ENCODE results near the gene ATPAF2.
A peak's percentile ranks its signal among the peaks of the same experiment; 100 is the strongest.

The ATPAF2 gene

DNA sequence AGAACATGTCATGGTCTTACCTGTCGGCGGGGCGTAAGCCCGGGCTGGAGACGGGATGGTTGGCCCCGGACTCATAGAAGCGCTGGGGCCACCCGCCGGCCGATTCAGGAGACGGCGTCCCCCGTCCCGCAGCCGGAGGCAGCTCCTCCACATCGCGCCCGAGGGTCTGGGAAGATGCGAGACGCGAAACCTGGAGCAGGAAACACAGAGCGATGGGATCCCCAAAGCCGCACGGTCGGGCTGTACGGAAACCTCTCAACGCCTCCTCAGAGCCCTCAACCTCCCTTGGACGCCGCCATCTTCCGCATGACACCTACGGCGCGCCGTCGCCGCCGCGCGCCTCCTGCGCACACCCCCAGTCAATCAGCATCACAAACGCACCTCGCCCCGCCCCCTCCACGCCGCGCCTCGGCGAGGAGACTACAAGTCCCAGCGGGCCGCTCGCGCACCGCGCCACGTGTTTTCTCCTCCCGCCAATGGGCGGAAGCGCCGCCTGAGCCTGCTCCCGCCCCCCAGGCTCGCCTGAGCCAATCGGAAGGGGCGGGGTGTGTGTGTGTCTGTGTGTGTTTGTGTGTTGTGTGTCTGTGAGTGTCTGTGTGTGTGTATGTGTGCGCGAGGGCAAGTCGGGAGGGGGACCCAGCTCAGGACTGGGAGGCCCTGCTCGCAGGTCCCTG lies at the start of gene ATPAF2, which contains the start of gene GID4:
Gene ATPAF2 (minus strand): TSS at position 308 of the 674 bp plus-strand sequence. CDS start 155 bp downstream, at position 153.
Gene GID4 (plus strand): TSS at position 548 of the 674 bp plus-strand sequence. CDS start 57 bp downstream, at position 605.
- peak; percentile 97 for FAIRE-seq
- peak; percentile 96 for DNase-seq (ENCODE audit: extremely low spot score, insufficient read length, low read depth)

GRCh38 chr17:18087610-18088491 lies 48.9 kb upstream of the ATPAF2 start, which contains the start of gene DRG2:
Gene DRG2 (plus strand): TSS chr17:18087948. CDS start chr17:18088024, 76 bp downstream.
- peak; percentile 93 for FAIRE-seq
- DNase-seq (ENCODE audit: extremely low spot score, insufficient read length, low read depth), result peak; percentile 94

- no peak for FAIRE-seq
Observed at GRCh38 chr17:18084256-18084655, 45.3 kb upstream of the ATPAF2 start.

DNA sequence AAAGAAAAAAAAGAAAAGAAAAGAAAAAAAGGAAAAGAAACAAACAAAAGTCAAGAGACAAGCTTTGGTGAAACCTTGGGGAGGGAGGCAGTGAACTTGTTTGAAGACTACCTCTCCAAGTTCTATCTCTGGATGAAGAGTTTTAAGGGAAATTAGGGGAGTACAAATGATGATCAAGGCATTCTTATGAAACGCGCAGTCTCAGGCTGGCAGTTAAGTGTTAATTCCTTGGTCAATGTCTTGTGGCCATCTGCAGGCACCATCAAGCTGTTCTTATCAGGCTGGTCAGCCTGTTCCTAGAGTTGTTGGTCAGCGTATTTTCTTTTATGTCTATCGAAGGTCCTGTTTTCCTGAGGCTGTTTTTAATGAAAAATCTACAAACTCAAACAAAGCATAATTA lies 40.6 kb upstream of the ATPAF2 start:
- no peak for DNase-seq (ENCODE audit: extremely low spot score, insufficient read length, low read depth)
- no peak for FAIRE-seq

More at GRCh38 chr17:18084256-18084655, 45.3 kb upstream of the ATPAF2 start:
- DNase-seq (ENCODE audit: extremely low spot score, insufficient read length, low read depth), result no peak

- DNase-seq (ENCODE audit: extremely low spot score, insufficient read length, low read depth) (no peak), FAIRE-seq (no peak)
Observed at GRCh38 chr17:18076936-18077335, 38.0 kb upstream of the ATPAF2 start.

DNA sequence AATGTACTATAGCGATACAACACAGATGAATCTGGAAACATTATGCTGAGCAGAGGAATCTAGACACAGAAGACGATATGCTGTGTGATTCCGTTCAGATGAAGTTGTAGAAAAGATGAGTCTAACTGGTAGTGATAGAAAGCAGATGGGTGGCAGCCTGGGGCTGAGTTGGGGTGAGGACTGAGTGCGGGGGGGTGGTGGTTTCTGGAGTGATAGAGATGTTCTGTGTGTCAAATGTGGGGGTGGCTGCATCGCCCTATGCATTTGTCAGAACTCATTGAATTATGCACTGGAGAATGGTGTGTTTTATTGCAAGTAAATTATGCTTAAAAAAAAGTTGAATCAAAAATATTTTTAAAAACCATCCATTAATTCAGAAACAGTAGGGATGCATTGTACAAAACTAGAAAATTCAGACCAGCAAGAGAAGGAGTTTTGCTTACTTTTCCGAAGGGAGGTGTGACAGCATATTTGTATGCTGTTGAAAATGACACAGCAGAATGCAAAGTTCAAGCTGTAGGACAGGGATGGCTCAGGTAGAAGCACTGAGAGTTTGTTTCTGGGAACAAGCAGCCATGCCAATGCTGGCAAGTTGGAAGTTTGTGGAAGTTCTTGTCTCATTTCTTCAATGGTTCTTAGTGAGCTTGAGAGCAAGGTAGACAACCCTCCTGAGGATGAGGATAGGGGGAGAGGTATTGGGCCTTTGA lies 35.8 kb upstream of the ATPAF2 start:
- FAIRE-seq (no peak), DNase-seq (ENCODE audit: extremely low spot score, insufficient read length, low read depth) (no peak)

DNA sequence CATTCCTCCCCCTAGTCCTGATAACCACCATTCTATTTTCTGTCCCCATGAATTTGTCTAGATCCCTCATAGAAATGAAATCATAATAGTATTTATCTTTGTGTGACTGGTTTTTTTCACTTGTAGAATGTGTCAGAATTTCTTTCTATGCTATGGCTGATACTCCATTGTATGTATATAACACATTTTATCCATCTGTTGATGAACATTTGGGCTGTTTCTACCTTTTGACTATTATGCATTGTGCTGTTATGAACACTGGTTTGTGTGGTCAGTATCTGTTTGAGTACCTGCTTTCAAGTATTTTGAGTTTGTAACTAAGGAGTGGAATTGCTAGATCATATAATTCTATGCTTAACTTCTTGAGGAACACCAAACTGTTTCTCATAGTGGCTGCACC lies 32.8 kb upstream of the ATPAF2 start:
- DNase-seq (ENCODE audit: extremely low spot score, insufficient read length, low read depth), result no peak
- no peak for FAIRE-seq

GRCh38 chr17:18070861-18071340 lies 31.9 kb upstream of the ATPAF2 start:
- DNase-seq (ENCODE audit: extremely low spot score, insufficient read length, low read depth) (no peak), FAIRE-seq (no peak)

DNA sequence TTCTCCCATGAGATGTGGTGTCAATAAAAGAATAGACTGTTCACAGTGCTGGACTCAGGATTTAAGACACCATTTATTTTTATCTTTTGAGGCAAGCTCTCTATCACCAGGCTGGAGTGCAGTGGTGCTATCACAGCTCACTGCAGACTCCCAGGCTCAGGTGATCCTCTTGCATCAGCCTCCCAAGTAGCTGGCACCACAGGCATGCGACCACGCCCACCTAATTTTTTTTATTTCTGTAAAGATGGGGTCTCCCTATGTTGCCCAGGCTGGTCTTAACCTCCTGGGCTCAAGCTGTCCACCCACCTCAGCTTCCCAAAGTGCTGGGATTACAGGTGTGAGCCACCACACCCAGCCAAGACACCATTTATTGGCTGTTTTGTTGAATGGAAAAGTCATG lies 30.1 kb upstream of the ATPAF2 start:
- FAIRE-seq (no peak), DNase-seq (ENCODE audit: extremely low spot score, insufficient read length, low read depth) (no peak)

DNA sequence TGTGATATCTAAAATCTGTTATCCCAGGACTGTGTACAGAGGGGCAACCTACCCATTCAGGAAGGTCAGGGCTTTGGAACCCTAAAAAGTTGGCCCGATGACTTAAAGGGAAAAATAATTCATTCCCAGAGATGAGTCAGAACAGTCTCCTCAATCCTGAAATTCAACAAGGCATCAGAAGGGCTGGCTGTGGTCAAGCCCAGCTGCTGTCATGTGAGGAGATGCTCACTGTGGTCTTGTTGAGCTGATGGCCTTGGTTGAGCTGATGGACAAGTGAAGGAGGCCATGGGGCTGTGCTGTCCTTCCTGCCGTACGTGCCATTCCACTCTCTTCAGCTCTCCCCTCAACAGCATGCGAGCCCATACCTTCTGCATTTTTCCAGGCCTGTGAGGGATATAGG lies 27.9 kb upstream of the ATPAF2 start:
- FAIRE-seq (no peak), DNase-seq (ENCODE audit: extremely low spot score, insufficient read length, low read depth) (no peak)

DNA sequence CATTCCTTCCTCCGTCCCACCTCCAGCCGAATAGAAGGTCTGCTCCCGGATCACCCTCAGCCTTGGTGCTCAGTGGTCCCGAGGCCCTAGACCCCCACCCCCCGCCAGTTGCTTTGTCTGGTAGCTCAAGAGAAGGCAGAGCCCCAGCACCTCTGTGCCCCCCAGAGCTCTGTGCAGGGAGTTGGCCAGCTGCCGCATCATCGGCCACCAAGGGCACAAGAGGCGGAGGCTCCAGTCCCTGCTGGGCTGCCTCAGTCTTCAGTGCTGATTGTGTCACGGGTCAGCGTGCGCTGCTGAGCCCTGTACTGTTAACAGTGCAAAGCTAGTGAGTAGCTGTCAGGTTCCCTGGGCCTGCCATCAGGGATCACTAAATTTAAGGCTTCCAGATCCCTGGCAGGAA lies 26.6 kb upstream of the ATPAF2 start:
- FAIRE-seq (no peak), DNase-seq (ENCODE audit: extremely low spot score, insufficient read length, low read depth) (no peak)

GRCh38 chr17:18064053-18064452 lies 25.1 kb upstream of the ATPAF2 start:
- FAIRE-seq (no peak), DNase-seq (ENCODE audit: extremely low spot score, insufficient read length, low read depth) (no peak)

GRCh38 chr17:18059283-18059682 lies 20.3 kb upstream of the ATPAF2 start:
- FAIRE-seq, result no peak
- no peak for DNase-seq (ENCODE audit: extremely low spot score, insufficient read length, low read depth)

GRCh38 chr17:18056214-18056613 lies 17.2 kb upstream of the ATPAF2 start:
- DNase-seq (ENCODE audit: extremely low spot score, insufficient read length, low read depth) (no peak), FAIRE-seq (no peak)

DNA sequence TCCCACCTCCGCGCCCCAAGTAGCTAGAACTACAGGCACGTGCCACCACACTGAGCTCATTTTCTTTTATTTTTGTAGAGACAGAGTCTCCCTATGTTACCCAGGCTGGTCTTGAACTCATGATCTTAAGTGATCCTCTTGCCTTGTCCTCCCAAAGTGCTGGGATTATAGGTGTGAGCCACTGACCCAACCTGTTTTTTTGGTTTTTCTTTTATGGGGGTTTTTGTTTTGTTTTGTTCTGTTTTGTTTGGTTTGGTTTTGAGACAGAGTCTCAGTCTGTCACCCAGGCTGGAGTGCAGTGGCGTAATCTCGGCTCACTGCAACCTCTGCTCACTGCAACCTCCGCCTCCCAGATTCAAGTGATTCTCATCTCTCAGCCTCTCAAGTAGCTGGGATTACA lies 16.6 kb upstream of the ATPAF2 start:
- DNase-seq (ENCODE audit: extremely low spot score, insufficient read length, low read depth) (no peak), FAIRE-seq (no peak)

GRCh38 chr17:18045691-18046350 lies 6.9 kb upstream of the ATPAF2 start:
- DNase-seq (ENCODE audit: extremely low spot score, insufficient read length, low read depth), result no peak
- no peak for FAIRE-seq

- FAIRE-seq (no peak), DNase-seq (ENCODE audit: extremely low spot score, insufficient read length, low read depth) (no peak)
Observed at GRCh38 chr17:18044609-18045008, 5.6 kb upstream of the ATPAF2 start.

GRCh38 chr17:18043491-18043890 lies 4.5 kb upstream of the ATPAF2 start:
- DNase-seq (ENCODE audit: extremely low spot score, insufficient read length, low read depth) (no peak), FAIRE-seq (peak; percentile 41)

DNA sequence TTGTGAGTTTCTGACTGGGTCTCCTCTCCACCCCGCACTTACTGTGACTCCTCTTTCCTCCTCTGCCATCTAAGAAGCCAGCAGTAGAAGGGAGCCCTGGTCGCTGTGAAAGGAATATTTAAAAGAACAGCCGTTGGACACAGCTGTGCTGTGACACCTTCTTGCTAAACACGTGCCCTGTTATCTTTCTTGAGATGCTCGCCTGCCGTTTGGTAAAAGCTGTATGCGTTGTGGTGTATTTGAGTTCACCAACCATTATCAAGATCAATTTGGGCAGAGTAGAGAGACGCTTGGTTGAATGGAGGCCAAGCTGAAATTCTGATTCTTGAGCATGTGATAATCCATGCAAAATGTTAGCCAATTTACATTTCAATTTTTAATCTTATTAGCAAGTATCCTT lies 4.0 kb upstream of the ATPAF2 start:
- FAIRE-seq (no peak), DNase-seq (ENCODE audit: extremely low spot score, insufficient read length, low read depth) (no peak)

- no peak for DNase-seq (ENCODE audit: extremely low spot score, insufficient read length, low read depth)
- FAIRE-seq, result no peak
Observed at GRCh38 chr17:18041776-18042175, 2.8 kb upstream of the ATPAF2 start.
